ENCODE measurements around the gene ANKS1A.

GRCh38 chr6:34964564-34964963, 75.5 kb downstream of the ANKS1A start:
- TF ChIP-seq EP300 (IDR thresholded peaks at IDR 0.05; ENCODE audit: borderline replicate concordance) (no peak), TAF1 (IDR thresholded peaks at IDR 0.05; ENCODE audit: low read depth) (no peak), CREB1 (IDR thresholded peaks at IDR 0.05; ENCODE audit: low read depth) (no peak), ZBTB7A (IDR thresholded peaks at IDR 0.05; ENCODE audit: low read depth) (no peak), EGR1 (IDR thresholded peaks at IDR 0.05) (no peak)
